NCI-H446 (cell line): ENCODE results near the gene CNDP2.
"Not testable (repeated sequence)": the region's sequence is repeated elsewhere in the genome, so short reads cannot be mapped to it uniquely, and the experiment has no call there.

Source experiments
- DNase-seq, 2 experiments: peaks; one replicate each; lab custom pipeline; 2025; lab: John Stamatoyannopoulos, UW

The CNDP2 gene

GRCh38 chr18:74539289-74539688, 43.1 kb downstream of the CNDP2 start:
- no peak for DNase-seq

DNA sequence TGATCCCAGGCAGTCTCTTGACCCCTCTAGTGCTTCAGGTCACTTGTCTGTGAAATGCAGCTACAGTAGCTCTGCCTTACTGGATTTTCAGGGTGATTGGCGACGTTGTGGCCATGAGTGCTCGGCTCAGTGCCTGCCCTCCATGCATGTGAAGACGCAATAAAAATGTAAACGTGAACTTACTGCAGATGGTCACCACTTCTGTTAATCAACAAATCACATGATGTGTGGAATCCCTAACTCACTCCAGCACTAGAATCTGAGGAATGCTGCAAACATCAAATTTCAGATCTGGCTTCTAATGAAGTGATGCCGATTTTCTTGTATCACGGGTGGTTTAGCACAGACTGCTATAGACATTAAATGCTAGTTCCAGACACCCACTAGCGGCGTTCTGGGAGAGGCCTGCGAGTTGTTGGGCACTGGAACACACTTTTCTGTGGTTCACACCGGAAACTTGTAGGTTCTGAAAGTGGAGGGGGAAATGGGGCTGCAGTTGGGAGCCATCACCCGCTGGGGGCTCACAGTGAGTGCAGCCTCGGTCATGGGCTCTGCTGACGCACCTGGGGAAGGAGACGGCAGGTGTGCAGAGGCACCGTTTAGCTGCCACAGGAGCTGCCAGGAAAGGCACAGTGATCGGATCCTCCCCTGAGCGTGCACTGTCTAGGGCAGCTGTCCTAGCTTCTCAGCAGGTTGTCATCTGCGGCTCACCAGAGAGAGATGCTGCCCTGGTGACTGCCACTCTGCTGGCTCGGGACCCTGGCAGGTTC, 44.7 kb downstream of the CNDP2 start:
- no peak for DNase-seq

DNA sequence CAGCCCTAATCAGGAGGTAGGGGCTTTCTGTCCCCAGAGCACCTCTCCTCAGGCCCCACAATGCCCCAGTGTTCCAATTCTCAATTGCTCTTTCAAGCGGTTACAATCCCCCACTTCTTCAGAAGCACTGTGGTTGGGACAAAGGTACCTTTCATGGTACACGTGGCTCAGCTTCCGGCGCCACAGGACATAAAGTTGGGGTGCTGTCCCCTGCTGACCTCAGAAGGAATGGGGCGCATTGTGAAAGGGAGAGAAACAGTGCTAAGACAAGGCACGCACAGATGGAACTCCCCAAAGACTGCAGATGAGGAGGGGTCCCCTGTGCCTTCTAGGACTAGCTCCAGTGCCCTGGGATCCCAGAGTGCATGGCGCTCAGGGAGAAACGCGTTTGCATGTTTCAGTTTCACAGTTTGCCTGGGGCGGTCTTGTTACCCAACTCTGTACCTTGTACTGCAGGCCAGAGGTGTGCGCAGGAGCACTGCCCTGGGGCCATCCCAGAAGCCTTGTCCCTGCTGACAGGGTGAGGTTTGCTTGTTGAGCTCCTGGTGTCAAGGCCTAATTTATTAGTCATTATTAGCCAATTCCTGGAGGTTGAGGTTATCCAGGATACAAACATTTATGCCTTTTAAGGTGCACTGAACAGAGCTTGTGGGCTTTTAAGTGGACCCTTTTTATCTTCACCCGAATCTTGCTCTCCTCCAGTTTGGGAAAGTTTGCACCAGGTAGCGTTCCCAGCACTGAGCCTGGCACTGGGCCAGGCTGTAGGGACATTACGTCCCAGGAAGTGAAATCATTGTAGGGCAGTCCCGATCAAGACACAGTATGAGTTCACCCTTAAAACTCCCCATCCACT, 45.8 kb downstream of the CNDP2 start:
- DNase-seq: no peak

DNA sequence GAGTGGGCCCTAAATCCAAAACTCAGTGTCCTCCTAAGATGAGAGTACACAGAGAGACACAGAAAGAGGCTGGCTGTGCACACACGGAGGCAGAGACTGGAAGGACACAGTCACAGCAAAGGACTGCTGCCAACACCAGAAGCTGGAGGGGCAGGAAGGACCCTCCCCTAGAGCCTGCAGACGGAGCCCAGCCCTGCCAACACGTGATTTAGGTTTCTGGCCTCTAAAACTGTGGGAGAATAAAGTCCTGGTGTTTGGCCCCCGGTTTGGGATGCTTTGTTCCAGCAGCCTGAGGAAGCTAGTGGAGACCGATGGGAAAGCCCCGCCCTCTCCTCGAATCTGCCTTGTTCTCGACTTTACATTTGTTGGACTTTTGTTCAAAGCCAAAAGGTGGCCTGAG, 48.7 kb downstream of the CNDP2 start:
- no peak for DNase-seq

GRCh38 chr18:74546007-74546406, 49.8 kb downstream of the CNDP2 start:
- DNase-seq: no peak

- DNase-seq: no peak
Observed at GRCh38 chr18:74546751-74547530, 50.8 kb downstream of the CNDP2 start.

DNA sequence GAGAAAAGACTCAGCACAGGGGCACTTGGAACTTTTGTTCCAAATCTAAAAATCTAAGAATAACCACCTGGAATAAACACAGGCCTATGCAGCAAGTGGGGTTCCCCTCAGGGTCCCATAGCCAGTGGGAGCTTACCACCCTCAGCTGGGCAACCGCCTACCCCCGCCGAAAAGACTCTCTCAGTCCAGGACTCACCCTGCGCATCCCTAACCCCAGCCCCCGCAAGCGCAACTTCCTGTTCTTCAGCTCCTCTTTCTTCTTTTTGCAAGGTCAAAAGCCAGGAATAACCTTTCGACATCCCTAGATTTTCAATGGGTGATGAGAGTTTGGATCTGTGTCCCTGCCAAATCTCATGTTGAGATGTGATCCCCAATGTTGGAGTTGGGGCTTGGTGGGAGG, 51.7 kb downstream of the CNDP2 start:
- DNase-seq: no peak

DNA sequence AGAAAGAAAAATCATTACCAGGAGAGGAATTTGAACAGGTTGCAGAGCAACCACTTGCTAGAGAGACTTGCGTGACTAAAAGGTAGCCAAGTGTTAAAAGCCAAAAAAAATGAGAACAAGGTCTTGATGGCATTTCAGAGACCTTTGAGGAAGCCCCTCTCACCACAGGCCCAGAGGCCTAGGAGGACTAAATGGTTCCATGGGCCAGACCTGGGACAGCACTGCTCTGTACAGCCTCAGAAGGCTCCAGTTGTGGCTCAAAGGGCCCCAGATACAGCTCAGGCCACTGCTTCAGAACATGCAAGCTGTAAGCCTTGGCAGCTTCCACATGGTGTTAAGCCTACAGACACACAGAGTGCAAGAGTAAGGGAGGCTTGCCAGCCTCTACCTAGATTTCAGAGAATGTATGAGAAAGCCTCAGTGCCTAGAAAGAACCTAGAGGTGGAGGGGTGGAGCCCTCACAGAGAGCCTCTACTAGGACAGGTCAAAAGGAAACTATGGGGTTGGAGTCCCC, 53.5 kb downstream of the CNDP2 start:
- DNase-seq: no peak

- no peak for DNase-seq
Observed at GRCh38 chr18:74550886-74551285, 54.7 kb downstream of the CNDP2 start.

- DNase-seq: no peak
Observed at GRCh38 chr18:74551452-74551851, 55.3 kb downstream of the CNDP2 start.

- peak; percentile 57 to 80 for DNase-seq
Observed at GRCh38 chr18:74551936-74552555, 55.9 kb downstream of the CNDP2 start.

DNA sequence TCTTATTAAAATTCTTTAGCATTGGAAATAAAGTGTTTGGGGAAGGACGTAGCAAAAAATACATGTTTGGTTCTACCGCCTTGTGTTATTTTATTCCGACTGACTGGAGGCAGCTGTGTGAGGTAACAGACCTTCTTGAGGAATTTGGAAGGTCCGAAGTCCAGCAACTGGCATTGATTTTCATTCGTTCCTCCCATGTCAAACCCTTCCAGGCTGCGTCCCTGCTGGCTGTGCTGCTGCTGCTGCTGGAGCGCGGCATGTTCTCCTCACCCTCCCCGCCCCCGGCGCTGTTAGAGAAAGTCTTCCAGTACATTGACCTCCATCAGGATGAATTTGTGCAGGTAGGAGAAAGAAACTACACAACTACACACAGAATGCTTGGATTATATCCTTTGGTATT, 60.0 kb downstream of the CNDP2 start:
- DNase-seq: no peak

GRCh38 chr18:74558096-74558495, 61.9 kb downstream of the CNDP2 start:
- no peak for DNase-seq

DNA sequence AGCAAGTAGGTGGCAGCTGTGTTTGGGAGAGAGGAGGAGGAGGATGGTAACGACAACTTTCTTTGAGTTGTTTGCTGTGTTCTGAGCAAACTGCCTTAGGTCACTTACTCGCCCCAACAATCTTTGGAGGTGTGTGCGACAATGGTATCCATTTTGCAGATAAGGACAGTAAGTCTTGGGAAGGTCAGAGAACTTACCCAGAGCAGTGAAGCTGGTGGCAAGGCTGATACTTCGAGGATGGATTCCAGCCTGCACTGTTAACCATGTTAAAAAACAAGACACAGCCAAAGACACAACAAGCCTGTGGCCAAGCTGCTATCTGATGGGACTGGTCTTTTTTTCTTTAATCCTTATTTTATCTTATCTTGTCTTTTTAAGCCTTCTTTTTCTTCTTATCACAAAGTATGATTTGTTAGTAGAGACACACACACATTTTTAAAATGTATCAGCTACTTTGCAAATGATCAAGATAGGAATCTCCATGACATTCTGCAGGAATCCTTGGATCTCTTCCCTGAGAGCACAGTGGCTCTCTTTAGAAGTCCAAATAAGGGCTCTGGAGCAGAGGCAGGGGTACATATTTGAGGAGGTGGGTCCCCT, 66.1 kb downstream of the CNDP2 start:
- DNase-seq: no peak

DNA sequence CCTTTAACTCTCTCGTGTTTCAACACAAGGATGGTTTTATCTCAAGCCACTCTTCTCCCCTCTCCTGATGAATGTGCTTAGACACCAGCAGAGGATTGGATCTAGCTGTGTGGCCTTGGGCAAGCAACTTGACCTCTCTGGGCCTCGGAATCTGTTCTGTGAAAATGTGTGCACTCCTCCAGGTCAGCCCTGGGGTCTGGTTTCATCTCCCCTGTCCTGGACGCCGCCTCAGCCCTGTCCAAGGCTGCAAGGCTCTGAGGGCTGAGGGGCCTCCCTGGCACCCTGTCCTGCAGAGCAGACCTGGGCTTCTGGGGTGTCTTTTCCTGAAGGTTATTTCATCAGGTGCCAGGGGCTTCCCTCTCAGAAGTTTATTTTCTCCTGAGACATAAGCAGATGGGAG, 66.6 kb downstream of the CNDP2 start:
- DNase-seq: no peak

- DNase-seq: no peak
Observed at GRCh38 chr18:74563999-74564398, 67.8 kb downstream of the CNDP2 start.

- not testable (repeated sequence) for DNase-seq
Observed at GRCh38 chr18:74565164-74565563, 69.0 kb downstream of the CNDP2 start.

DNA sequence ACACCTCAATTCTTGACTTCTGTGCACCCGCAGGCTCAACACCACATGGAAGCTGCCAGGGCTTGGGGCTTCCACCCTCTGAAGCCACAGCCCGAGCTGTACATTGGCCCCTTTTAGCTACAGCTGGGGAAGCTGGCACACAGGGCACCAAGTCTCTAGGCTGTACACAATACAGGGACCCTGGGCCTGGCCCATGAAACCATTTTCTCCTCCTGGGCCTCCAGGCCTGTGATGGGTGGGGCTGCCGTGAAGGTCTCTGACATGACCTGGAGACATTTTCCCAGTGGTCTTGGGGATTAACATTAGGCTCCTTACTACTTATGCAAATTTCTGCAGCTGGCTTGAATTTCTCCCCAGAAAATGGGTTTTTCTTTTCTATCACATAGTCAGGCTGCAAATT, 69.8 kb downstream of the CNDP2 start:
- not testable (repeated sequence) for DNase-seq

DNA sequence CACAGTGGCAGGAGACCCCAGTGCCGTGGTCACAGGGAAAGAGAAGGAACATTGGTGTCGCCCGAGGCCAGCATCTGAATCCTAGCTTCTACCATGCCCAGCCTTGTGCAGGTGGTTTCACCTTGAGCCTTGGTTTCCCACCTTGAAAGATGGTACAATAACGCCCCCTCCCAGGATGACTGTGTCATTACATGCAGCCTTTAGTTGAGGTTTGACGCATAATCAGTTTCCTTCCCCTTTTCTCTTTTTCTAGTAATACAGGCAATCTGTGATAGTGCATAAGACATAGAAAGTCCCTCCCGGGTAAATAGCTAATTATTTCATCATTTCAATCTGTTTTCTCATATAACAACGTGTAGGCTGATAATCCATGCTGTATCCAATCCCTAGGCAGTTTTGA, 71.7 kb downstream of the CNDP2 start:
- DNase-seq: no peak

- DNase-seq: no peak
Observed at GRCh38 chr18:74569401-74569800, 73.2 kb downstream of the CNDP2 start.

- DNase-seq: no peak
Observed at GRCh38 chr18:74570266-74570665, 74.1 kb downstream of the CNDP2 start.
